Upper lobe of left lung (tissue), 6 donors: ENCODE data around the gene LCMT1. TPM values are rescaled to one million over a fixed set of nuclear protein-coding genes. Genes with fewer than 3 reads are reported as not detected.

Experiments
- ATAC-seq, 2 donors: fragments of 200-7000 bp; cut with Tn5 transposase; one replicate each; pipeline ENCODE4 v1.9.1; 2022; ENCODE audit warnings: mild to moderate bottlenecking in 2 of 2, moderate library complexity in 2 of 2; ENCODE audit not compliant: low FRiP score in 2 of 2
- DNase-seq, 2 donors: peaks; one replicate each; pipeline ENCODE4 v3.0.0-alpha.2; 2019 to 2020
- H3K27ac ChIP-seq, 4 donors: fragments of 200-600 bp; sonication (generic); one replicate each; pipeline ENCODE4 v1.5.1; 2016 to 2019
- H3K27me3 ChIP-seq, 4 donors: fragments of 200-600 bp; sonication (generic); one replicate each; pipeline ENCODE4 v1.5.1; 2017 to 2019
- H3K36me3 ChIP-seq, 4 donors: fragments of 200-600 bp; sonication (generic); one replicate each; pipeline ENCODE4 v1.5.1; 2016 to 2019
- H3K4me1 ChIP-seq, 4 donors: fragments of 200-600 bp; sonication (generic); one replicate each; pipeline ENCODE4 v1.5.1; 2018 to 2019
- H3K4me3 ChIP-seq, 4 donors: fragments of 200-600 bp; sonication (generic); one replicate each; pipeline ENCODE4 v1.5.1; 2017 to 2019; ENCODE audit warnings: mild to moderate bottlenecking in 2 of 4, moderate library complexity in 1 of 4
- H3K9me3 ChIP-seq, 4 donors: fragments of 200-600 bp; sonication (generic); one replicate each; pipeline ENCODE4 v1.5.1; 2018 to 2019
- CTCF ChIP-seq, 6 experiments: fragments of 450-650 bp in 4 of 6; fragments of 200-600 bp in 2 of 6; sonication (generic) in 2 of 6; IDR thresholded peaks; one replicate each; pipeline ENCODE4 v1.5.1; 2016 to 2019; ENCODE audit warnings: antibody characterized with exemption in 6 of 6
- EP300 ChIP-seq, 4 donors: sonication (generic); formaldehyde crosslinking; IDR thresholded peaks; one replicate each; pipeline ENCODE4 v1.5.1; 2017; ENCODE audit warnings: antibody characterized with exemption in 4 of 4, control low read depth in 2 of 4
- POLR2A ChIP-seq, 4 donors: fragments of 450-650 bp; IDR thresholded peaks; one replicate each; pipeline ENCODE4 v1.5.1; 2016 to 2017; ENCODE audit warnings: antibody characterized with exemption in 4 of 4, mild to moderate bottlenecking in 2 of 4
- POLR2AphosphoS5 ChIP-seq, 2 donors: sonication (generic); formaldehyde crosslinking; IDR thresholded peaks; one replicate each; pipeline ENCODE4 v1.5.1; 2017; ENCODE audit warnings: antibody characterized with exemption in 2 of 2
- WGBS, 2 donors: methylation state at CpG; one replicate each; pipeline ENCODE4 v1.1.5; 2017 to 2018; 5-methylcytosine and 5-hydroxymethylcytosine counted together
- total RNA-seq, 6 donors: library from RNA; depleted of rRNA in 4 of 6; stranded (reverse); fragments of >200 nt in 4 of 6; gene quantifications; one replicate each; pipeline versions ENCODE4 v1.1.0 to v1.2.1, GENCODE V29; 2016 to 2021
- donor health status: DM: no; HTN: no; CAD: no; lungs with moderate emphysema.
- donor health status: DM: no; HTN: yes; CAD: no; lungs with severe emphysema.

Gene LCMT1
- total RNA-seq, 6 donors from 2014 or later = 20.8 to 37.8 (median 31.7) TPM

GRCh38 chr16:25079637-25080378, 31.7 kb upstream of the LCMT1 start:
- H3K27me3 ChIP-seq = no peaks in the 10 kb centered on the region
- H3K27ac ChIP-seq = no peak overlapping the region
- H3K36me3 ChIP-seq = no peaks in the 10 kb centered on the region
- no peak for TF ChIP-seq CTCF (IDR thresholded peaks at IDR 0.05)
- no peak for TF ChIP-seq EP300 (IDR thresholded peaks at IDR 0.05)
- ATAC-seq (no peak), DNase-seq (no peak)
- H3K4me3 ChIP-seq = no peak overlapping the region
- H3K9me3 ChIP-seq = no peaks in the 10 kb centered on the region
- H3K4me1 ChIP-seq = no peaks in the 10 kb centered on the region
- 55 to 81% methylated on average over 4 of the region's 4 CpGs for WGBS, 2 donors

DNA sequence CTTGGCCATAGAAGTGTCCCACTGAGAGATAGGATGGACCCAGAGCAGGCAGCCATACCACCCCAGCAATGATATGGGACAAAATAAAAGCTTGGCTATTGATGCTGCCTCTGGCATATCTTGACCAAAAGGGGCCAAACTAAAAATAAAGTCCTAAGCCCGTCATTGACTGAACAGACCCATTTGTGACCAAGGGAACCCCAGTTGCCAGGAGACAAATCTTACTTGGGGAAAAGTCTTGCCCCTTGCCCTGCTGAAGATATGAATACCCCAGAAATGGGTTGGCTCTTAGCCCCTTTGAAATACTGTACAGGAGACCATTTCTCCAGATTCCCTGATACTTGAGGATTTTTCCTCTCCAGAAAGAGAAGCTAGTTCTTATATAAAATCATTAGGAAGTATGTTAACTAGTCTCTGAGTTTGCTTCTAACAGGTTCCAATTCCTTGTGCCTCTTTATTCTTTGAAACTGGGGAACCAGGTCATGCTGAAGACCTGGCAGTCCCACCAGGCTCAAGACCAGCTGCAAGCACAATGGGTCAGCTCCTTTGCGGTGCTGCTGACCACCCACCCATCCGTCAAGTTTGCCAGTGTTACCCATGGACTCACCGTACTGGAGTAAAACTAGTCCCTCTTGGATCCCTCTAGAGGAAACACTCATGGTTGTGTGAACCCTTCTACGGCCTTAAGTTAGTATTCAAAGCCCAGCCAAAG, 31.0 kb upstream of the LCMT1 start:
- no peak for TF ChIP-seq POLR2AphosphoS5 (IDR thresholded peaks at IDR 0.05)
- TF ChIP-seq POLR2A (IDR thresholded peaks at IDR 0.05) = no peak
- TF ChIP-seq EP300 (IDR thresholded peaks at IDR 0.05) = no peak
- TF ChIP-seq CTCF (IDR thresholded peaks at IDR 0.05) = no peak
- ATAC-seq = no peak
- H3K4me1 ChIP-seq = no peaks in the 10 kb centered on the region
- no peaks in the 10 kb centered on the region for H3K27me3 ChIP-seq
- no peak overlapping the region for H3K4me3 ChIP-seq
- H3K9me3 ChIP-seq = no peaks in the 10 kb centered on the region
- WGBS, 2 donors = 89 to 97% methylated on average over 5 of the region's 5 CpGs
- H3K27ac ChIP-seq = no peak overlapping the region
- DNase-seq = no peak
- H3K36me3 ChIP-seq = no peaks in the 10 kb centered on the region

- ATAC-seq = no peak
- Histone ChIP-seq H3K4me3 (no peak overlapping the region), H3K36me3 (no peaks in the 10 kb centered on the region), H3K9me3 (no peaks in the 10 kb centered on the region), H3K27ac (no peak overlapping the region), H3K27me3 (no peaks in the 10 kb centered on the region), H3K4me1 (no peaks in the 10 kb centered on the region)
- no peak for DNase-seq
- WGBS, 2 donors = 92 to 93% methylated on average over 9 of the region's 9 CpGs
- TF ChIP-seq POLR2AphosphoS5 (IDR thresholded peaks at IDR 0.05) (no peak), EP300 (IDR thresholded peaks at IDR 0.05) (no peak), CTCF (IDR thresholded peaks at IDR 0.05) (no peak), POLR2A (IDR thresholded peaks at IDR 0.05) (no peak)
Measured at GRCh38 chr16:25081702-25082101, 29.8 kb upstream of the LCMT1 start.

GRCh38 chr16:25083065-25083464, 28.5 kb upstream of the LCMT1 start:
- no peak for DNase-seq

More at GRCh38 chr16:25083065-25083464, 28.5 kb upstream of the LCMT1 start:
- Histone ChIP-seq H3K27ac (no peak overlapping the region), H3K9me3 (no peaks in the 10 kb centered on the region), H3K4me1 (no peaks in the 10 kb centered on the region), H3K4me3 (no peak overlapping the region), H3K27me3 (no peaks in the 10 kb centered on the region), H3K36me3 (no peaks in the 10 kb centered on the region)
- TF ChIP-seq CTCF (IDR thresholded peaks at IDR 0.05) = no peak
- TF ChIP-seq EP300 (IDR thresholded peaks at IDR 0.05) = no peak
- no peak for TF ChIP-seq POLR2A (IDR thresholded peaks at IDR 0.05)
- TF ChIP-seq POLR2AphosphoS5 (IDR thresholded peaks at IDR 0.05) = no peak
- WGBS, 2 donors = 89 to 90% methylated on average over 6 of the region's 6 CpGs
- ATAC-seq = no peak
